GM13976 (cell line): ENCODE data around the gene EPM2A.
A peak's percentile ranks its signal among the peaks of the same experiment; 100 is the strongest.

Source experiments
- DNase-seq: peaks from one replicate; pipeline ENCODE4 v3.0.0; 2012; ENCODE audit warnings: low spot score
- in situ Hi-C: fragments of 300-500 bp; cut with MboI; formaldehyde crosslinking; loops from one replicate; pipeline ENCODE4 v1.12.0; 2022; ENCODE audit warnings: low sequenced_read_pairs, mixed read lengths, inconsistent platforms; ENCODE audit not compliant: unreplicated experiment
- TF ChIP-seq, protein P1 (sequence below): IDR thresholded peaks from 2 replicates; pipeline ENCODE4 v1.5.1; 2012; ENCODE audit warnings: borderline replicate concordance, mild to moderate bottlenecking; ENCODE audit not compliant: insufficient read depth; ENCODE audit errors: extremely low read depth, missing control alignments, control extremely low read depth

EPM2A gene

DNA sequence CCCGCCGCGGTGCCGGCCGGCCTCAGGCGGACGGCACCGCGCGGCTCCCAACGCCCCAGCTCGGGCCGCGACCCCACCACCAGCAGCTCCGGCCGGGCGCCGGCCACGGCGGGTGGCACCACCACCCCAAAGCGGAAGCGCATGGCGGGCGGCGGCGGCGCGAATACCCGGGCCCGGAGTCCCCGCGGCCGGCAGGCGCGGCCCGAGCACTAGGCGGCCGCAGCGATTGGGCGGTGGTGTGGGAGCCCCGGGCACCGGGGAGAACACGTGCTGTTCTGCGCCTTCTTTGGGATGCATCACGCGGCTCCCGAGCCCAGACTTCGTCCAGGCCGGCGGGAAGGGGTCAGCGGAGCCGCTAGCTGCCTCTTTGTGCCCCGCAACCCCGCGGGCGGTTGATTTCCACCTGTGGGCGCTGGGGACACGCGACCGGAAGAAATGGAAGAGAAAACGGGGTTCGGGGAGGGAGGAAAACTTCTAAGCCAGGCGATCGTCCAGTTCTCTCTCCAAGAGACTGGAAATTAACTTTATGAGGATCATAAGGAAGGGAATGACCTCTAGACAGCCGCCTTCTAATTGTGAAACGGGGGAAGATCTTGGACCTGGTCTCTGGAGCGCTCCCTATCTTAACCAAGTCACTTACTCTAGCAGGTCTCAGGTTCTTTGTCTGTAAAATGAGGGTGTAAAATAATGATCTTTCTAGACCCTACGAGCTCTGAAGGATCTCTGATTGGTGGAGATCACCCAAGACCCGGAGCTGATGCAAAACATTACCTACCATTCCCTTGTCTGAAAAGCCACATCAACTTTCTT lies at the start of gene EPM2A:
Gene EPM2A, minus strand, starts transcription at position 165 of the 810 bp plus-strand sequence. Its CDS starts 22 bp downstream, at position 143.
- DNase-seq = peak; percentile 80
- in situ Hi-C loops = no loop called here
- TF ChIP-seq, protein P1, sequence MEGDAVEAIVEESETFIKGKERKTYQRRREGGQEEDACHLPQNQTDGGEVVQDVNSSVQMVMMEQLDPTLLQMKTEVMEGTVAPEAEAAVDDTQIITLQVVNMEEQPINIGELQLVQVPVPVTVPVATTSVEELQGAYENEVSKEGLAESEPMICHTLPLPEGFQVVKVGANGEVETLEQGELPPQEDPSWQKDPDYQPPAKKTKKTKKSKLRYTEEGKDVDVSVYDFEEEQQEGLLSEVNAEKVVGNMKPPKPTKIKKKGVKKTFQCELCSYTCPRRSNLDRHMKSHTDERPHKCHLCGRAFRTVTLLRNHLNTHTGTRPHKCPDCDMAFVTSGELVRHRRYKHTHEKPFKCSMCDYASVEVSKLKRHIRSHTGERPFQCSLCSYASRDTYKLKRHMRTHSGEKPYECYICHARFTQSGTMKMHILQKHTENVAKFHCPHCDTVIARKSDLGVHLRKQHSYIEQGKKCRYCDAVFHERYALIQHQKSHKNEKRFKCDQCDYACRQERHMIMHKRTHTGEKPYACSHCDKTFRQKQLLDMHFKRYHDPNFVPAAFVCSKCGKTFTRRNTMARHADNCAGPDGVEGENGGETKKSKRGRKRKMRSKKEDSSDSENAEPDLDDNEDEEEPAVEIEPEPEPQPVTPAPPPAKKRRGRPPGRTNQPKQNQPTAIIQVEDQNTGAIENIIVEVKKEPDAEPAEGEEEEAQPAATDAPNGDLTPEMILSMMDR = no peak

DNA sequence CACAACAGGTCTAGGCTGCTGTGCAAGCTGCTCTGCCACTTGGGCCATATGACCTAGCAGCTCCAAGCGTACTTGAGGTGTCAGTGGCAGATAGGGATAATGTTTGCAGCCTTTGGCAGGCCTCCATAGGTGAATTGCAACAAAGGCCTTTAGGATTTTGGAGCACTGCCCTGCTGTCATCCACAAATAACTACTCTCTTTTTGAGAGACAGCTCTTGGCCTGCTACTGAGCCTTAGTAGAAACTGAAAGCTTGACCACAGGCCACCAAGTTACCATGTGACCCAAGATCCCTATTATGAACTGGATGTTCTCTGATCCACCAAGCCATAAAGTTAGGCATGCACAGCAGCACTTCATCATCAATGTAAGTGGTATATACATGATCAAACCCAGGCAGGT lies 49.4 kb upstream of the EPM2A start:
- no peak for DNase-seq
- in situ Hi-C loops = no loop called here
- TF ChIP-seq, protein P1 = no peak

DNA sequence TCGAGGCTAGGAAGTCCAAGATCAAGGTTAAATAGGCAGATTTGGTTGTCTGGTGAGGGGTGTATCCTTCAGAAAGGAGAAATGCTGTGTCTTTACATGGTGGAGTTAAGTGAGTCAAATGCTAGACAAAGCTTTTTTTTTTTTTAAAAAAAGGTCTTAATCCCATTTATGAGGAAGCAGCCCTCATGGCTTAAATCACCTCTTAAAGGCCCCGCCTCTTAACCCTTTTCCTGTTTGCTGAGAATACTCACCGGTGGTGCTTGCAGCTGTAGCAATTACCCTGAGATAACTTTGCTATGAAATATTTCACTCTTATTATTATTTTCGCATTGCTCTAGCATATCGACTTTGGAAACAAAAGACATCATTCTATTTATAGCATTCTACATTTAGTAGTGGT lies 48.5 kb upstream of the EPM2A start:
- in situ Hi-C loops = no loop called here
- DNase-seq = no peak
- TF ChIP-seq, protein P1 = no peak

DNA sequence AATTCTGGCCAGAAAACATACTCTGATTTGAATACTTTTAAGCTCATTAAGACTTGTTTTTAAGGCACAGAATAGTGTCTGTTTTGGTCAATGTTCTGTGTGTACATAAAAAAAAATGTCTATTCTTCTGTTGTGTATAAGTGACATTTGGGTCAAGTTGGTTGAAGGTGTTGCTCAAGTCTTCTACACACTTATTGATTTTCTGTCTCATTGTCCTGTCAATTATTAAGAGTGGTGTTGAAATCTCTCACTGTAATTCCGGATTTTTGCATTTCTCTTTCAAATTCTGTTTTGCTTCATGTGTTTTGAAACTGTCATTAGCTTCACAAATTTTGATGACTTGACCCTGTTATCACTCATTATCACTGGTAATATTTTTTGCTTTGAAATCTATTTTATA lies 37.5 kb upstream of the EPM2A start:
- no peak for DNase-seq
- in situ Hi-C loops = no loop called here
- TF ChIP-seq, protein P1 = no peak

DNA sequence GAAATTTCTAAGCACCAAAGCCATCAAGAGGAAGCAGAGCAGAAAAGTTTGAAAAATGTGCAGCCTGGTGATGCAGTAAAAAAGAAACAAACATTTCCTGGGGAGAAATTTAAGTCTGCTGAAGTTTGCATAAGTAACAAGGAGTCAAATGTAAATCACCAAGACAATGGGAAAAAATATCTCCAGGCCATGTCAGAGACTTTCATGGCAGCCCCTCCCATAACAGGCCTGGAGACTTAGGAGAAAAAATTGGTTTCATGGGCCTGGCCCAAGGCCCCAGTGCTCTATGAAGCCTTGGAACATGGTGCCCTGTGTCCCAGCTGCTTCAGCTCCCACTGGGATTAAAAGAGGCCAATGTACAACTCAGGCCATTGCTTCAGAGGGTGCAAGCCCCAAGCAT lies 30.1 kb upstream of the EPM2A start:
- no peak for DNase-seq
- in situ Hi-C loops = no loop called here
- TF ChIP-seq, protein P1 = no peak

DNA sequence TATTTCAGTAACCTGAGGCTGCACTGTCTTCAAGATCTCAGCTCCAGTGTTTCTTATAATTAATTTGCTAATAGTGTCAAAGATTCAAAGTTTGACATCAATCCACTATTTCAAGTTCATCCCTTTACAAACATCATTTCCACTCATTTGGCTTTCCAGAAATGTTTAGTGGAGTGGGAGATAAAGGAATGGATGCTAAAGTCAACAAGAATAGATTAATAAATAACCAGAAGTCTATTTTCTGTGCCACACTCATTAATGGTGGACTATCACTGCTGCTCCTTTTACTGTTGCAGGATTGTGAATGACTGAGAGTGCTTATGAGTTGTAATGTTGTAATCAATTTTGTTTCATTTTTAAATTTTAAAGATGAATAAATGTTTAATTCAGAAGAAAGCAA lies 28.4 kb upstream of the EPM2A start:
- in situ Hi-C loops = no loop called here
- TF ChIP-seq, protein P1 = no peak
- DNase-seq = no peak

DNA sequence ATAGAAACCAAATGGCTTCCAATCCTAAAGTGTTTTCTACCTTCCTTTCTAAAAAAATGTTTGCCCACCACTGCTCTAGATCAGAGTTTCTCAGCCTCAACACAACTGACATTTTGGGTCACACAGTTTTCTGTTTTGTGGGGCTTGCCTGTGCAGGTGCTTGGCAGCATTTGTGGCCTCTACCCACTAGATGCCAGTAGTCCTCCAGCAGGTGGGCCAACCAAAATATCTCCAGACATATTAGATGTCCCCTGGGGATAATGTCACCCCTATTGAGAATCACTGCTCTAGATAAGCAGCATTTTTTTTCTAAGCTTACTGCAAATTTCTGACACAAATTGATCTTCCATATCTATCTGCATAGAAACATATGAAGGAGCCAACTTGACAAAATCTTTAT lies 26.3 kb upstream of the EPM2A start:
- in situ Hi-C loops = no loop called here
- TF ChIP-seq, protein P1 = no peak
- no peak for DNase-seq
